ENCODE results near the gene MERTK.
A peak's percentile ranks its signal among the peaks of the same experiment; 100 is the strongest.

Gene MERTK

GRCh38 chr2:111941531-111941930 lies 43.1 kb downstream of the MERTK start:
- Histone ChIP-seq H3K4me1 (ENCODE audit: control insufficient read depth in 5 of 5, insufficient read depth in 5 of 5, low read length in 5 of 5) (peaks cover 0 to 8% (median 8%) of the 10 kb centered on the region in 5 donors), H3K27me3 (ENCODE audit: control insufficient read depth in 5 of 5, insufficient read depth in 4 of 5, low read length in 5 of 5) (no peaks in the 10 kb centered on the region), H3K9me3 (ENCODE audit: control insufficient read depth in 5 of 5, low read length in 5 of 5) (no peaks in the 10 kb centered on the region), H3K27ac (ENCODE audit: low read depth, low read length) (no peak overlapping the region), H3K36me3 (ENCODE audit: control insufficient read depth in 5 of 5, insufficient read depth in 5 of 5, low read length in 5 of 5) (peaks cover 0 to 8% (median 0%) of the 10 kb centered on the region in 5 donors), H3K4me3 (ENCODE audit: low read depth in 1 of 5, low read length in 5 of 5) (no peak overlapping the region), H3K9ac (ENCODE audit: low read length in 5 of 5) (no peak overlapping the region)

- no peak overlapping the region for H3K27ac ChIP-seq (ENCODE audit: low read depth, low read length)
- H3K4me1 ChIP-seq (ENCODE audit: control insufficient read depth in 5 of 5, insufficient read depth in 5 of 5, low read length in 5 of 5), result peaks cover 0 to 11% (median 9%) of the 10 kb centered on the region in 5 donors
- no peaks in the 10 kb centered on the region for H3K9me3 ChIP-seq (ENCODE audit: control insufficient read depth in 5 of 5, low read length in 5 of 5)
- no peak overlapping the region for H3K9ac ChIP-seq (ENCODE audit: low read length in 5 of 5)
- peaks cover 0 to 21% (median 3%) of the 10 kb centered on the region in 5 donors for H3K36me3 ChIP-seq (ENCODE audit: control insufficient read depth in 5 of 5, insufficient read depth in 5 of 5, low read length in 5 of 5)
- H3K27me3 ChIP-seq (ENCODE audit: control insufficient read depth in 5 of 5, insufficient read depth in 4 of 5, low read length in 5 of 5), result no peaks in the 10 kb centered on the region
- no peak overlapping the region for H3K4me3 ChIP-seq (ENCODE audit: low read depth in 1 of 5, low read length in 5 of 5)
Measured at GRCh38 chr2:111944531-111945210, 46.3 kb downstream of the MERTK start.

- no peaks in the 10 kb centered on the region for H3K9me3 ChIP-seq (ENCODE audit: control insufficient read depth in 5 of 5, low read length in 5 of 5)
- H3K4me1 ChIP-seq (ENCODE audit: control insufficient read depth in 5 of 5, insufficient read depth in 5 of 5, low read length in 5 of 5), result peaks cover 0 to 11% (median 9%) of the 10 kb centered on the region in 5 donors
- H3K27ac ChIP-seq (ENCODE audit: low read depth, low read length), result no peak overlapping the region
- no peaks in the 10 kb centered on the region for H3K27me3 ChIP-seq (ENCODE audit: control insufficient read depth in 5 of 5, insufficient read depth in 4 of 5, low read length in 5 of 5)
- H3K36me3 ChIP-seq (ENCODE audit: control insufficient read depth in 5 of 5, insufficient read depth in 5 of 5, low read length in 5 of 5), result peaks cover 0 to 21% (median 3%) of the 10 kb centered on the region in 5 donors
- H3K9ac ChIP-seq (ENCODE audit: low read length in 5 of 5), result no peak overlapping the region
- H3K4me3 ChIP-seq (ENCODE audit: low read depth in 1 of 5, low read length in 5 of 5), result no peak overlapping the region
Measured at GRCh38 chr2:111945444-111946293, 47.3 kb downstream of the MERTK start.

GRCh38 chr2:111946294-111947114 lies 48.1 kb downstream of the MERTK start:
- H3K4me1 ChIP-seq (ENCODE audit: control insufficient read depth in 5 of 5, insufficient read depth in 5 of 5, low read length in 5 of 5), result peaks cover 0 to 11% (median 9%) of the 10 kb centered on the region in 5 donors
- H3K9ac ChIP-seq (ENCODE audit: low read length in 5 of 5), result peak overlapping the region in 1 of 5 donors; percentile 21
- H3K27ac ChIP-seq (ENCODE audit: low read depth, low read length), result no peak overlapping the region
- no peak overlapping the region for H3K4me3 ChIP-seq (ENCODE audit: low read depth in 1 of 5, low read length in 5 of 5)
- no peaks in the 10 kb centered on the region for H3K27me3 ChIP-seq (ENCODE audit: control insufficient read depth in 5 of 5, insufficient read depth in 4 of 5, low read length in 5 of 5)
- H3K9me3 ChIP-seq (ENCODE audit: control insufficient read depth in 5 of 5, low read length in 5 of 5), result no peaks in the 10 kb centered on the region
- peaks cover 0 to 21% (median 3%) of the 10 kb centered on the region in 5 donors for H3K36me3 ChIP-seq (ENCODE audit: control insufficient read depth in 5 of 5, insufficient read depth in 5 of 5, low read length in 5 of 5)

- Histone ChIP-seq H3K4me1 (ENCODE audit: control insufficient read depth in 5 of 5, insufficient read depth in 5 of 5, low read length in 5 of 5) (peaks cover 0 to 11% (median 9%) of the 10 kb centered on the region in 5 donors), H3K4me3 (ENCODE audit: low read depth in 1 of 5, low read length in 5 of 5) (no peak overlapping the region), H3K27ac (ENCODE audit: low read depth, low read length) (no peak overlapping the region), H3K9me3 (ENCODE audit: control insufficient read depth in 5 of 5, low read length in 5 of 5) (no peaks in the 10 kb centered on the region), H3K36me3 (ENCODE audit: control insufficient read depth in 5 of 5, insufficient read depth in 5 of 5, low read length in 5 of 5) (peaks cover 0 to 21% (median 3%) of the 10 kb centered on the region in 5 donors), H3K27me3 (ENCODE audit: control insufficient read depth in 5 of 5, insufficient read depth in 4 of 5, low read length in 5 of 5) (no peaks in the 10 kb centered on the region), H3K9ac (ENCODE audit: low read length in 5 of 5) (no peak overlapping the region)
Measured at GRCh38 chr2:111947219-111947618, 48.8 kb downstream of the MERTK start.

GRCh38 chr2:111948832-111949231 lies 50.4 kb downstream of the MERTK start:
- peaks cover 0 to under 1% (median 0%) of the 10 kb centered on the region in 5 donors for H3K27me3 ChIP-seq (ENCODE audit: control insufficient read depth in 5 of 5, insufficient read depth in 4 of 5, low read length in 5 of 5)
- no peak overlapping the region for H3K9ac ChIP-seq (ENCODE audit: low read length in 5 of 5)
- H3K27ac ChIP-seq (ENCODE audit: low read depth, low read length), result no peak overlapping the region
- H3K9me3 ChIP-seq (ENCODE audit: control insufficient read depth in 5 of 5, low read length in 5 of 5), result no peaks in the 10 kb centered on the region
- H3K4me3 ChIP-seq (ENCODE audit: low read depth in 1 of 5, low read length in 5 of 5), result no peak overlapping the region
- peaks cover 0 to 21% (median 3%) of the 10 kb centered on the region in 5 donors for H3K36me3 ChIP-seq (ENCODE audit: control insufficient read depth in 5 of 5, insufficient read depth in 5 of 5, low read length in 5 of 5)
- H3K4me1 ChIP-seq (ENCODE audit: control insufficient read depth in 5 of 5, insufficient read depth in 5 of 5, low read length in 5 of 5), result peaks cover under 1 to 14% (median 9%) of the 10 kb centered on the region in 5 donors

- H3K9me3 ChIP-seq (ENCODE audit: control insufficient read depth in 5 of 5, low read length in 5 of 5), result no peaks in the 10 kb centered on the region
- H3K4me1 ChIP-seq (ENCODE audit: control insufficient read depth in 5 of 5, insufficient read depth in 5 of 5, low read length in 5 of 5), result peaks cover 4 to 17% (median 11%) of the 10 kb centered on the region in 5 donors
- no peak overlapping the region for H3K27ac ChIP-seq (ENCODE audit: low read depth, low read length)
- H3K27me3 ChIP-seq (ENCODE audit: control insufficient read depth in 5 of 5, insufficient read depth in 4 of 5, low read length in 5 of 5), result peaks cover 0 to 5% (median 0%) of the 10 kb centered on the region in 5 donors
- H3K4me3 ChIP-seq (ENCODE audit: low read depth in 1 of 5, low read length in 5 of 5), result no peak overlapping the region
- peaks cover 0 to 20% (median 3%) of the 10 kb centered on the region in 5 donors for H3K36me3 ChIP-seq (ENCODE audit: control insufficient read depth in 5 of 5, insufficient read depth in 5 of 5, low read length in 5 of 5)
- H3K9ac ChIP-seq (ENCODE audit: low read length in 5 of 5), result no peak overlapping the region
Measured at GRCh38 chr2:111950236-111950635, 51.8 kb downstream of the MERTK start.

GRCh38 chr2:111951486-111951885 lies 53.1 kb downstream of the MERTK start:
- Histone ChIP-seq H3K9ac (ENCODE audit: low read length in 5 of 5) (no peak overlapping the region), H3K4me1 (ENCODE audit: control insufficient read depth in 5 of 5, insufficient read depth in 5 of 5, low read length in 5 of 5) (peaks cover 2 to 9% (median 4%) of the 10 kb centered on the region in 5 donors), H3K9me3 (ENCODE audit: control insufficient read depth in 5 of 5, low read length in 5 of 5) (no peaks in the 10 kb centered on the region), H3K27ac (ENCODE audit: low read depth, low read length) (no peak overlapping the region), H3K27me3 (ENCODE audit: control insufficient read depth in 5 of 5, insufficient read depth in 4 of 5, low read length in 5 of 5) (peaks cover 0 to 5% (median 0%) of the 10 kb centered on the region in 5 donors), H3K4me3 (ENCODE audit: low read depth in 1 of 5, low read length in 5 of 5) (no peak overlapping the region), H3K36me3 (ENCODE audit: control insufficient read depth in 5 of 5, insufficient read depth in 5 of 5, low read length in 5 of 5) (peaks cover 0 to 13% (median 3%) of the 10 kb centered on the region in 5 donors)

GRCh38 chr2:111952871-111953452 lies 54.6 kb downstream of the MERTK start:
- Histone ChIP-seq H3K9me3 (ENCODE audit: control insufficient read depth in 5 of 5, low read length in 5 of 5) (no peaks in the 10 kb centered on the region), H3K27me3 (ENCODE audit: control insufficient read depth in 5 of 5, insufficient read depth in 4 of 5, low read length in 5 of 5) (peaks cover 0 to 5% (median 0%) of the 10 kb centered on the region in 5 donors), H3K9ac (ENCODE audit: low read length in 5 of 5) (no peak overlapping the region), H3K36me3 (ENCODE audit: control insufficient read depth in 5 of 5, insufficient read depth in 5 of 5, low read length in 5 of 5) (peaks cover 0 to 6% (median 1%) of the 10 kb centered on the region in 5 donors), H3K4me3 (ENCODE audit: low read depth in 1 of 5, low read length in 5 of 5) (no peak overlapping the region), H3K27ac (ENCODE audit: low read depth, low read length) (no peak overlapping the region), H3K4me1 (ENCODE audit: control insufficient read depth in 5 of 5, insufficient read depth in 5 of 5, low read length in 5 of 5) (peaks cover 0 to 7% (median 4%) of the 10 kb centered on the region in 5 donors)
